GM12878 (cell line): ENCODE measurements around the gene SEC62. TPM values are rescaled to one million over a fixed set of nuclear protein-coding genes. Genes with fewer than 3 reads are reported as not detected.
A peak's percentile ranks its signal among the peaks of the same experiment; 100 is the strongest.

ENCODE experiments used
- ASH2L ChIP-seq: fragments of 300-600, 200-600 bp; sonication (generic); IDR thresholded peaks from 2 replicates; pipeline ENCODE4 v1.6.1; 2017; ENCODE audit warnings: low read depth, mild to moderate bottlenecking, borderline replicate concordance
- BMI1 ChIP-seq: fragments of 450-650 bp; IDR thresholded peaks from 2 replicates; pipeline ENCODE4 v1.6.1; 2016; ENCODE audit warnings: mild to moderate bottlenecking, moderate library complexity, borderline replicate concordance
- CBFB ChIP-seq: IDR thresholded peaks from 2 replicates; pipeline ENCODE4 v1.6.1; 2016; ENCODE audit warnings: antibody characterized with exemption, low read depth
- CEBPB ChIP-seq, 2 experiments: fragments of 150-350 bp in 1 of 2; IDR thresholded peaks; 2 replicates each; pipeline ENCODE4 v1.6.1; 2012 to 2014; ENCODE audit warnings: low read depth in 2 of 2, low read length in 2 of 2, borderline replicate concordance in 1 of 2, inconsistent platforms in 1 of 2
- CTCF ChIP-seq, 3 experiments: IDR thresholded peaks in 2 of 3; conservative IDR thresholded peaks in 1 of 3; 2 replicates each; pipeline ENCODE4 v1.5.1; 2011; ENCODE audit warnings: low read depth in 3 of 3, low read length in 3 of 3, mild to moderate bottlenecking in 3 of 3, control low read depth in 2 of 3, moderate library complexity in 2 of 3, inconsistent platforms in 1 of 3, mixed read lengths in 1 of 3; ENCODE audit not compliant: control insufficient read depth in 2 of 3, insufficient read depth in 1 of 3; ENCODE audit errors: extremely low read depth in 1 of 3
- ESRRA ChIP-seq: IDR thresholded peaks from 2 replicates; pipeline ENCODE4 v1.6.1; 2012; ENCODE audit warnings: mild to moderate bottlenecking, low read length, improper control_type of control experiment
- ETV6 ChIP-seq, 2 experiments: fragments of 450-650 bp in 1 of 2; IDR thresholded peaks in 1 of 2; conservative IDR thresholded peaks in 1 of 2; 2 replicates each; pipeline ENCODE4 v1.6.1; 2014; ENCODE audit warnings: antibody characterized with exemption in 1 of 2, borderline replicate concordance in 1 of 2, low read depth in 1 of 2, mild to moderate bottlenecking in 1 of 2, moderate library complexity in 1 of 2
- IRF4 ChIP-seq: IDR thresholded peaks from 2 replicates; pipeline ENCODE4 v1.6.1; 2011; ENCODE audit warnings: low read depth, low read length
- KAT2A ChIP-seq: conservative IDR thresholded peaks from 2 replicates; pipeline ENCODE4 v1.6.1; 2011; ENCODE audit warnings: low read depth, low read length; ENCODE audit not compliant: control insufficient read depth
- KDM1A ChIP-seq: fragments of 200-600 bp; sonication (generic); IDR thresholded peaks from 2 replicates; pipeline ENCODE4 v1.6.1; 2016; ENCODE audit warnings: borderline replicate concordance
- LARP7 ChIP-seq: fragments of 450-650 bp; IDR thresholded peaks from 2 replicates; pipeline ENCODE4 v1.6.1; 2017; ENCODE audit warnings: mild to moderate bottlenecking
- MAX ChIP-seq: IDR thresholded peaks from 2 replicates; pipeline ENCODE4 v1.6.1; 2012; ENCODE audit warnings: low read depth, low read length, improper control_type of control experiment
- MEF2A ChIP-seq: IDR thresholded peaks from 2 replicates; pipeline ENCODE4 v1.6.1; 2011; ENCODE audit warnings: low read depth, mild to moderate bottlenecking, low read length, moderate library complexity; ENCODE audit not compliant: insufficient read depth
- MYB ChIP-seq: fragments of 150-350 bp; IDR thresholded peaks from 2 replicates; pipeline ENCODE4 v1.6.1; 2014; ENCODE audit warnings: mild to moderate bottlenecking, low read depth, low read length, borderline replicate concordance
- NKRF ChIP-seq: fragments of 450-650 bp; conservative IDR thresholded peaks from 2 replicates; pipeline ENCODE4 v1.6.1; 2017; ENCODE audit warnings: mild to moderate bottlenecking, moderate library complexity
- NR2C1 ChIP-seq: fragments of 450-650 bp; IDR thresholded peaks from 2 replicates; pipeline ENCODE4 v1.6.1; 2017; ENCODE audit warnings: antibody characterized with exemption, mild to moderate bottlenecking, moderate library complexity
- RAD21 ChIP-seq: IDR thresholded peaks from 2 replicates; pipeline ENCODE4 v1.6.1; 2011; ENCODE audit warnings: mild to moderate bottlenecking, low read depth, low read length, moderate library complexity; ENCODE audit not compliant: insufficient read depth
- RELA ChIP-seq: fragments of 450-650 bp; IDR thresholded peaks from 2 replicates; pipeline ENCODE4 v1.8.0; 2014; ENCODE audit warnings: borderline replicate concordance; ENCODE audit not compliant: partially characterized antibody
- RELB ChIP-seq: fragments of 450-650 bp; IDR thresholded peaks from 2 replicates; pipeline ENCODE4 v1.6.1; 2017; ENCODE audit warnings: low read depth, mild to moderate bottlenecking, moderate library complexity
- SUPT20H ChIP-seq: IDR thresholded peaks from 2 replicates; pipeline ENCODE4 v1.6.1; 2011; ENCODE audit warnings: low read depth, mild to moderate bottlenecking, low read length, moderate library complexity, borderline replicate concordance; ENCODE audit not compliant: control insufficient read depth
- TCF7 ChIP-seq: IDR thresholded peaks from 2 replicates; pipeline ENCODE4 v1.6.1; 2014; ENCODE audit warnings: antibody characterized with exemption, borderline replicate concordance
- ZNF217 ChIP-seq: fragments of 450-650 bp; IDR thresholded peaks from 2 replicates; pipeline ENCODE4 v1.6.1; 2017; ENCODE audit warnings: antibody characterized with exemption, mild to moderate bottlenecking
- ZNF384 ChIP-seq: IDR thresholded peaks from 2 replicates; pipeline ENCODE4 v1.6.1; 2012; ENCODE audit warnings: low read depth, mild to moderate bottlenecking, low read length, improper control_type of control experiment, borderline replicate concordance
- ZSCAN29 ChIP-seq: fragments of 450-650 bp; IDR thresholded peaks from 2 replicates; pipeline ENCODE4 v1.6.1; 2017; ENCODE audit warnings: mild to moderate bottlenecking, moderate library complexity
- polyA plus RNA-seq, 11 experiments: library from polyadenylated mRNA; depleted of rRNA in 4 of 11; unstranded in 6 of 11; stranded (reverse) in 5 of 11; fragments of >200 nt; fragmentation: Nextera tagmentation in 4 of 11; fragmentation: Illumina TruSeq in 1 of 11; extraction: Ambion mirVana in 4 of 11; extraction: Trizol in 1 of 11; gene quantifications; 1 replicate in 1 of 11; 2 replicates in 10 of 11; pipeline versions ENCODE4 v1.2.1 to v1.2.3, GENCODE V29; 2011 to 2016; ENCODE audit warnings: inconsistent platforms in 2 of 11, missing spikeins in 2 of 11, low read depth in 1 of 11
- total RNA-seq, 4 experiments: library from RNA; depleted of rRNA in 3 of 4; stranded (reverse); fragments of >200 nt in 3 of 4; fragmentation: Illumina TruSeq in 1 of 4; extraction: Trizol in 1 of 4; gene quantifications; 2 replicates each; pipeline versions ENCODE4 v1.2.1 to v1.2.3, GENCODE V29; 2013 to 2021

SEC62 gene
- total and polyA plus RNA-seq, 10 of the 15 experiments (the other 5 are each of a cell fraction or from before 2014, with no cell fraction given) = 25.6 to 270 (median 94.8) TPM

- TF ChIP-seq IRF4 (no peak), ETV6 (conservative IDR thresholded peaks at IDR 0.05 in 1 of 2, IDR thresholded peaks at IDR 0.05 in 1 of 2; ENCODE audit: borderline replicate concordance in 1 of 2, low read depth in 1 of 2) (no peak), CBFB (no peak), KDM1A (no peak), ESRRA (no peak), CEBPB (IDR thresholded peaks at IDR 0.05; ENCODE audit: borderline replicate concordance in 1 of 2, low read depth in 2 of 2, low read length in 2 of 2) (no peak), RAD21 (peak; percentile 81), CTCF (IDR thresholded peaks at IDR 0.05 in 2 of 3, conservative IDR thresholded peaks at IDR 0.05 in 1 of 3; ENCODE audit: control insufficient read depth in 2 of 3, extremely low read depth in 1 of 3, insufficient read depth in 1 of 3, low read depth in 3 of 3, low read length in 3 of 3) (peak; percentile 83 to 91 (median 84)), MAX (no peak), NKRF (0 out of 2 replicates have a peak, but pooled peaks have one; percentile 48), ZNF217 (peak; percentile 83), RELB (no peak), ZSCAN29 (no peak), TCF7 (no peak), ZNF384 (no peak), KAT2A (no peak), ASH2L (no peak), MEF2A (peak; percentile 58; the same call in 1 of the 2 replicates), SUPT20H (no peak), LARP7 (0 out of 2 replicates have a peak, but pooled peaks have one; percentile 39), RELA (no peak), NR2C1 (peak; percentile 31; the same call in 1 of the 2 replicates), MYB (no peak), BMI1 (no peak)
Measured at GRCh38 chr3:170037463-170038433, 71.1 kb downstream of the SEC62 start, which contains the start of gene GPR160 (continued).
